CD14-positive monocyte (primary cell): Measurements from ENCODE around the gene NR2F6. TPM values are rescaled to one million over a fixed set of nuclear protein-coding genes. Genes with fewer than 3 reads are reported as not detected.

ENCODE experiments used
- DNase-seq, 3 donors: peaks; one replicate each; pipeline ENCODE4 v3.0.0-alpha.2; 2011 to 2022
- H2AFZ ChIP-seq: 2 replicates; pipeline ENCODE4 v1.6.0; 2012; ENCODE audit warnings: mild to moderate bottlenecking, low read depth, low read length, inconsistent platforms; ENCODE audit not compliant: insufficient read depth, poor library complexity, severe bottlenecking
- H3K27ac ChIP-seq, 2 donors: 1 replicate in 1 of 2; 2 replicates in 1 of 2; pipeline ENCODE4 v1.5.1; 2012 to 2013; ENCODE audit warnings: low read length in 2 of 2, control low read depth in 1 of 2, inconsistent platforms in 1 of 2, low read depth in 1 of 2, mild to moderate bottlenecking in 1 of 2
- H3K27me3 ChIP-seq, 2 donors: one replicate each; pipeline versions ENCODE4 v1.6.0 to v1.6.1; 2011 to 2013; ENCODE audit warnings: low read length in 2 of 2; ENCODE audit not compliant: control insufficient read depth in 2 of 2, insufficient read depth in 2 of 2
- H3K36me3 ChIP-seq, 2 donors: replicated peaks in 1 of 2; 1 replicate in 1 of 2; 2 replicates in 1 of 2; pipeline versions ENCODE4 v1.5.1 to v1.6.1; 2012 to 2013; ENCODE audit warnings: low read length in 2 of 2, control low read depth in 1 of 2, inconsistent platforms in 1 of 2, mild to moderate bottlenecking in 1 of 2; ENCODE audit not compliant: insufficient read depth in 2 of 2, control insufficient read depth in 1 of 2
- H3K4me1 ChIP-seq, 2 donors: 1 replicate in 1 of 2; 2 replicates in 1 of 2; pipeline versions ENCODE4 v1.5.1 to v1.6.1; 2012 to 2013; ENCODE audit warnings: low read length in 2 of 2, control low read depth in 1 of 2, inconsistent platforms in 1 of 2, mild to moderate bottlenecking in 1 of 2, moderate library complexity in 1 of 2; ENCODE audit not compliant: insufficient read depth in 2 of 2, control insufficient read depth in 1 of 2
- H3K4me2 ChIP-seq: replicated peaks from 2 replicates; pipeline ENCODE3; 2012; ENCODE audit warnings: low read length, moderate library complexity, mild to moderate bottlenecking; ENCODE audit not compliant: poor library complexity, severe bottlenecking; ENCODE audit errors: extremely low read depth
- H3K4me3 ChIP-seq, 3 experiments: fragments of 200-600 bp in 1 of 3; sonication (generic) in 1 of 3; replicated peaks in 1 of 3; 1 replicate in 2 of 3; 2 replicates in 1 of 3; pipeline ENCODE4 v1.5.1; 2011 to 2013; ENCODE audit warnings: low read length in 3 of 3, mild to moderate bottlenecking in 3 of 3, control low read depth in 2 of 3, low read depth in 2 of 3, inconsistent platforms in 1 of 3, moderate library complexity in 1 of 3
- H3K79me2 ChIP-seq: 2 replicates; pipeline ENCODE4 v1.6.0; 2012; ENCODE audit warnings: mild to moderate bottlenecking, control low read depth, inconsistent platforms, low read length, moderate library complexity; ENCODE audit not compliant: insufficient read depth
- H3K9ac ChIP-seq: 2 replicates; pipeline ENCODE4 v1.6.0; 2017; ENCODE audit warnings: low read length, mild to moderate bottlenecking; ENCODE audit not compliant: insufficient read depth, poor library complexity, severe bottlenecking
- H3K9me3 ChIP-seq, 2 donors: replicated peaks in 1 of 2; 1 replicate in 1 of 2; 2 replicates in 1 of 2; pipeline versions ENCODE4 v1.5.1 to v1.6.1; 2012 to 2013; ENCODE audit warnings: low read length in 2 of 2, control low read depth in 1 of 2; ENCODE audit not compliant: control insufficient read depth in 1 of 2, insufficient read depth in 1 of 2
- H4K20me1 ChIP-seq: 2 replicates; pipeline ENCODE4 v1.6.0; 2012; ENCODE audit warnings: mild to moderate bottlenecking, low read length, control low read depth, moderate library complexity; ENCODE audit not compliant: insufficient read depth
- H3K27ac Mint-ChIP-seq, 7 donors: one replicate each; pipeline ENCODE4 v1.8.0; 2020; ENCODE audit warnings: mild to moderate bottlenecking in 7 of 7, mixed read lengths in 7 of 7, moderate library complexity in 6 of 7, inconsistent platforms in 2 of 7
- H3K27me3 Mint-ChIP-seq, 3 donors: one replicate each; pipeline ENCODE4 v1.8.0; 2021 to 2022; ENCODE audit warnings: low read depth in 3 of 3, mild to moderate bottlenecking in 3 of 3, mixed read lengths in 3 of 3, moderate library complexity in 3 of 3, inconsistent platforms in 1 of 3
- H3K36me3 Mint-ChIP-seq, 2 donors: one replicate each; pipeline ENCODE4 v1.8.0; 2020; ENCODE audit warnings: mixed read lengths in 2 of 2, inconsistent platforms in 1 of 2, mild to moderate bottlenecking in 1 of 2
- H3K4me1 Mint-ChIP-seq: one replicate; pipeline ENCODE4 v1.8.0; 2020; ENCODE audit warnings: mild to moderate bottlenecking, mixed read lengths
- H3K4me3 Mint-ChIP-seq, 2 donors: one replicate each; pipeline ENCODE4 v1.8.0; 2020; ENCODE audit warnings: mild to moderate bottlenecking in 2 of 2, mixed read lengths in 2 of 2, moderate library complexity in 1 of 2
- H3K9me3 Mint-ChIP-seq, 7 donors: one replicate each; pipeline ENCODE4 v1.8.0; 2020 to 2022; ENCODE audit warnings: mixed read lengths in 7 of 7, mild to moderate bottlenecking in 6 of 7, moderate library complexity in 6 of 7, inconsistent platforms in 2 of 7
- WGBS: methylation state at CpG from one replicate; pipeline ENCODE4 v1.1.5; 2013; ENCODE audit warnings: missing lambda C conversion rate; ENCODE audit not compliant: insufficient coverage; 5-methylcytosine and 5-hydroxymethylcytosine counted together
- intact Hi-C, 2 donors: fragments of 100-400 bp; cut with micrococcal nuclease; formaldehyde crosslinking; loops; one replicate each; pipeline versions ENCODE4 v1.15.0 to v1.15.1; 2023
- polyA plus RNA-seq, 3 donors: library from polyadenylated mRNA; depleted of rRNA in 1 of 3; unstranded in 2 of 3; stranded (reverse) in 1 of 3; fragments of 300-500 nt in 2 of 3; fragments of >200 nt in 1 of 3; fragmentation: Illumina TruSeq in 2 of 3; gene quantifications; 1 replicate in 2 of 3; 2 replicates in 1 of 3; pipeline ENCODE4 v1.2.3, GENCODE V29; 2012 to 2021
- TF ChIP-seq, protein P1 (sequence below): fragments of 200-600 bp; IDR thresholded peaks from one replicate; pipeline ENCODE4 v1.8.0; 2022; ENCODE audit warnings: antibody characterized with exemption, mild to moderate bottlenecking

The NR2F6 gene
- polyA plus RNA-seq, 3 donors = 0.87 to 5.1 (median 1.7) TPM

DNA sequence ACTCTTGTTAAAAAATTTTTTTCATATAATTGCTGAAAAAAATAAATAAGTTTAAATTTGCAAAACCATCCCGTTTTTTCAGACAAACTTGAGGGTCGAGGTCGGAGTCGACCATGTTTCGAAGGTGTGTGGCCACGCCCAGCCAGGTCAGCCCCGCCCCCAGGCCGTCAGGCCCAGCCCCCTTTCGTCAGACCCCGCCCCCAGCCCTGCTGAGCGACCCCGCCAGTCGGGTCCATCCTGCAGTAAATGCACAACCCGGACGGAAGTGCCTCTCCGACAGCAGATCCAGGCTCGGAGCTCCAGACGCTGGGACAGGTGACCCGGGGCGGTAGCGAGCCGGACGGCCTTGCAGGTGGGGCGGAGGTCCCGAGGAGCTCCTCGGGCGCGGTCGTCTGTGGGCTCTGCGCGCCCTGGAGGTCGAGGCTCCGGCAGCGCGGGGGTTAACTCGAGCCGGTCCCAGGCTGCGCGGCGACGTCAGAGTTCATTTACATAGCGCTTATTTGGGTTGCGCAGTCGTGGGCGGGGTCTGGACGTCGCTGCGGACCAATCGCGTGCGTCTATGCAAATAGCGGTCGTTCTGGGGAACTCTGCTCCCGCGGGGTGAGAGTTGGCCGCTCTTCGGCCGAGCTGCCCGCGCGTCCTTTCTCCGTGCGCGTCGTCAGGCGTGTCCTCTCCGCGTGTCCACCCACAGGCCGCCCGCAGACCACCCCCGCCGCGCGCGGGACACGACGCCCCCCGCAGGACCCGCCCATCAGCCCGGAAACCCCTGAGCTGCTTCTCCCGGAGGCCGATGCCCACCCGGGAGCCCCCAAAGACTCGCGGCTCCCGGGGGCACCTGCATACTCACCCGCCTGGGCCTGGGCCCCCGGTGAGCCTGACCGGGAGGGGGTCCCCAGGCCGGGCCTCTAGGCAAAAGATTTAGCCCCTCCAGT is 19.5 kb downstream of the NR2F6 start, which contains the start of gene OCEL1:
TSS of gene OCEL1 (plus strand) at position 225 of the 932 bp plus-strand sequence. CDS start at position 247, 22 bp downstream.
- H3K79me2 ChIP-seq = peaks cover 6% of the 10 kb centered on the region
- peak within 1 kb of the TSS; percentile 87 for H3K4me2 ChIP-seq
- peak within 1 kb of the TSS; percentile 92 to 97 for H3K4me3 Mint-ChIP-seq
- peaks cover 22% of the 10 kb centered on the region for H3K4me1 Mint-ChIP-seq
- H3K36me3 ChIP-seq = peaks cover 8 to 30% of the 10 kb centered on the region in 2 donors
- peaks cover 21% of the 10 kb centered on the region for H4K20me1 ChIP-seq
- peak within 1 kb of the TSS; percentile 79 to 90 for H3K27ac ChIP-seq
- H3K4me3 ChIP-seq = peak within 1 kb of the TSS; percentile 52 to 88 (median 74)
- H3K27ac Mint-ChIP-seq = peak within 1 kb of the TSS; percentile 94 to 99 (median 97)
- peaks cover 0 to 2% (median 0%) of the 10 kb centered on the region in 7 donors for H3K9me3 Mint-ChIP-seq
- H3K27me3 Mint-ChIP-seq = peaks cover 0 to 3% (median 0%) of the 10 kb centered on the region in 3 donors
- peak; percentile 98 for DNase-seq
- H2AFZ ChIP-seq = peak within 1 kb of the TSS; percentile 84
- intact Hi-C loops = loop anchor here in 1 of 2 donors (1.0 to 5.0 kb wide), 2 partner anchors 11 to 149 kb away; partner anchors contain the start of genes HAUS8, MYO9B and USE1
- H3K27me3 ChIP-seq = no peaks in the 10 kb centered on the region
- H3K36me3 Mint-ChIP-seq = peaks cover 14 to 38% of the 10 kb centered on the region in 2 donors
- TF ChIP-seq, protein P1, sequence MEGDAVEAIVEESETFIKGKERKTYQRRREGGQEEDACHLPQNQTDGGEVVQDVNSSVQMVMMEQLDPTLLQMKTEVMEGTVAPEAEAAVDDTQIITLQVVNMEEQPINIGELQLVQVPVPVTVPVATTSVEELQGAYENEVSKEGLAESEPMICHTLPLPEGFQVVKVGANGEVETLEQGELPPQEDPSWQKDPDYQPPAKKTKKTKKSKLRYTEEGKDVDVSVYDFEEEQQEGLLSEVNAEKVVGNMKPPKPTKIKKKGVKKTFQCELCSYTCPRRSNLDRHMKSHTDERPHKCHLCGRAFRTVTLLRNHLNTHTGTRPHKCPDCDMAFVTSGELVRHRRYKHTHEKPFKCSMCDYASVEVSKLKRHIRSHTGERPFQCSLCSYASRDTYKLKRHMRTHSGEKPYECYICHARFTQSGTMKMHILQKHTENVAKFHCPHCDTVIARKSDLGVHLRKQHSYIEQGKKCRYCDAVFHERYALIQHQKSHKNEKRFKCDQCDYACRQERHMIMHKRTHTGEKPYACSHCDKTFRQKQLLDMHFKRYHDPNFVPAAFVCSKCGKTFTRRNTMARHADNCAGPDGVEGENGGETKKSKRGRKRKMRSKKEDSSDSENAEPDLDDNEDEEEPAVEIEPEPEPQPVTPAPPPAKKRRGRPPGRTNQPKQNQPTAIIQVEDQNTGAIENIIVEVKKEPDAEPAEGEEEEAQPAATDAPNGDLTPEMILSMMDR = no peak
- no peaks in the 10 kb centered on the region for H3K9me3 ChIP-seq
- under 1% methylated on average over 90 of the region's 90 CpGs for WGBS
- peak within 1 kb of the TSS; percentile 71 for H3K9ac ChIP-seq
- H3K4me1 ChIP-seq = peaks cover 24 to 38% of the 10 kb centered on the region in 2 donors

DNA sequence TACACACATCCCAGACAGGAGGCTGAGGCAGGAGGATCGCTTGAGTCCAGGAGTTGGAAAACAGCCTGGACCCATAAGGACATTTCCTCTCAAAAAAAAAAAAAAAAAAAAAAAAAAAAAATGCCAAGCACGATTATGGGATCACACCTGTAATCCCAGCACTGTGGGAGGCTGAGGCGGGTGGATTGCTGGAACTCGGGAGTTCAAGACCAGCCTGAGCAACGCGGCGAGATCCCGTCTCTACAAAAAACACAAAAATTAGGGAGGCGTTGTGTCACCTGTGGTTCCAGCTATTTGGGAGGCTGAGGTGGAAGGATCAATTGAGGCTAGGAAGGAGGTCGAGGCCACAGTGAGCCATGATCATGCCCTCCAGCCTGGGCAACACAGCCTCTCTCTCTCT is 20.7 kb downstream of the NR2F6 start:
- Histone ChIP-seq H3K27me3 (no peaks in the 10 kb centered on the region), H3K4me3 (peak overlapping the region in 1 of 3 experiments; percentile 88), H3K27ac (no peak overlapping the region), H2AFZ (peak overlapping the region; percentile 84), H3K9me3 (no peaks in the 10 kb centered on the region), H3K4me1 (peaks cover 31 to 45% of the 10 kb centered on the region in 2 donors), H3K36me3 (peaks cover 6 to 19% of the 10 kb centered on the region in 2 donors), H4K20me1 (peaks cover 18% of the 10 kb centered on the region), H3K4me2 (no peak overlapping the region), H3K9ac (no peak overlapping the region), H3K79me2 (peaks cover 6% of the 10 kb centered on the region)
- Mint-ChIP-seq H3K9me3 (peaks cover 0 to 2% (median 0%) of the 10 kb centered on the region in 7 donors), H3K36me3 (peaks cover 14 to 26% of the 10 kb centered on the region in 2 donors), H3K4me1 (peaks cover 27% of the 10 kb centered on the region), H3K27ac (peak overlapping the region in 2 of 7 donors; percentile 8 to 46), H3K27me3 (peaks cover 0 to 3% (median 0%) of the 10 kb centered on the region in 3 donors), H3K4me3 (no peak overlapping the region)
- intact Hi-C loops = loop anchor here in 1 of 2 donors (5.0 kb wide), 1 partner anchor 148 kb away; the partner anchor contains the start of genes HAUS8 and MYO9B
- 92% methylated on average over 2 of the region's 10 CpGs for WGBS
- TF ChIP-seq, protein P1 = no peak
- DNase-seq = no peak
